Measurements from ENCODE around the gene IL1R2. TPM values are rescaled to one million over a fixed set of nuclear protein-coding genes. Genes with fewer than 3 reads are reported as not detected.

IL1R2 gene
- total RNA-seq, 6 donors from 2014 or later: 24.7 to 84.8 (median 60.0) TPM

- no peaks in the 10 kb centered on the region for H3K27me3 ChIP-seq
- WGBS, 2 donors: 76 to 77% methylated on average over 6 of the region's 6 CpGs
- no peak overlapping the region for H3K4me3 ChIP-seq
- DNase-seq (no peak), ATAC-seq (ENCODE audit: low FRiP score in 2 of 2) (no peak)
- no peaks in the 10 kb centered on the region for H3K9me3 ChIP-seq
- peaks cover 20 to 46% (median 23%) of the 10 kb centered on the region in 4 donors for H3K4me1 ChIP-seq
- peak overlapping the region in 3 of 4 donors; percentile 69 to 86 (median 73) for H3K27ac ChIP-seq
- TF ChIP-seq POLR2A (IDR thresholded peaks at IDR 0.05): peak in 1 of 4 donors; percentile 24
- no peak for TF ChIP-seq EP300 (IDR thresholded peaks at IDR 0.05)
- H3K36me3 ChIP-seq: peaks cover 0 to 3% (median 0%) of the 10 kb centered on the region in 4 donors
Measured at GRCh38 chr2:102025583-102026267, 34.0 kb downstream of the IL1R2 start.

DNA sequence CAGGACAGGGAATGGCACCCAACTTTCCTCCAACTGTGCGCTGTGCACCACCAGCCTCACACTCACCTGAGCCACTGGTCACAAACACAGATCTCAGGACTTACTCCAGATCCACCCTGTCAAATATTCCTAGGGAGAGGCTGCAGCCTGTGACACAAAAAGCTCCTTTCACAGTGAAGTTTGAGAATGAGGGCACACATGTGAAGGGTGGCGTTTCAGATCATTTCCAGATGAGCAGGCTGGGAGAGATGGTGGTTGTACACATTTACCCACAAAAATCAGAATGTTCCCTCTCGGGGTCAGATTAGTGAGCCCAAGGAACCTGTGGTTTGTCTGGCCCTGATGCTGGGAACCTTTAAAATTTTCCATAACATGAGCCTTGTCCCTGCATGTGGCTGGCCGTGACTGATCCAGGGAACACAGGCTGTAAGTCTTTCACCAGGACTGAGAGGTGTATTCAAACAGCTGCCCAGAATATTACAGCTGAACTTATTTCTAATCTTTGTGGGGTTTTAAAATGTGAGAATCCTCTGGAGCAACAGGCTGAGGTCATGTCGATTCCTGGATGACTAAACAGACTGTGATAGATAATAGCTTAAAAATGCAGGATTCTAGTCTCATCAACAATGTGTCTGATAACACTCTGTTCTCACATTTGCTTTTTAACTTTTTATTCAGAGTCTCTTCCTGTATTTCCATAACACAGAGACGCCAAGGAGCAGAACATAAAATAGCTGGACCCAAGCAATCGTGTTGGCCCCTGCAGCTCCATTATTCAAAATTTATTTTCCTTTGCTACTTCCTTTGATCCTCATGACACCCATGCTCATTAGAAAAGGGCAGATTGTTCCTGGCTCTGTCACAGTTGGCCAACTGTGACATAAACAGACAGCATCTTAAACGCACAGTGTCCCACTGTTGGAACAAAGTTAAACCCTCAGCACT is 35.5 kb downstream of the IL1R2 start:
- peak overlapping the region; percentile 57 to 86 (median 74) for H3K27ac ChIP-seq
- no peak for DNase-seq
- TF ChIP-seq EP300 (IDR thresholded peaks at IDR 0.05) (peak in 2 of 4 donors; percentile 2 to 31), POLR2AphosphoS5 (IDR thresholded peaks at IDR 0.05) (peak; percentile 58 to 60), POLR2A (IDR thresholded peaks at IDR 0.05) (no peak)
- TF ChIP-seq, protein P1, sequence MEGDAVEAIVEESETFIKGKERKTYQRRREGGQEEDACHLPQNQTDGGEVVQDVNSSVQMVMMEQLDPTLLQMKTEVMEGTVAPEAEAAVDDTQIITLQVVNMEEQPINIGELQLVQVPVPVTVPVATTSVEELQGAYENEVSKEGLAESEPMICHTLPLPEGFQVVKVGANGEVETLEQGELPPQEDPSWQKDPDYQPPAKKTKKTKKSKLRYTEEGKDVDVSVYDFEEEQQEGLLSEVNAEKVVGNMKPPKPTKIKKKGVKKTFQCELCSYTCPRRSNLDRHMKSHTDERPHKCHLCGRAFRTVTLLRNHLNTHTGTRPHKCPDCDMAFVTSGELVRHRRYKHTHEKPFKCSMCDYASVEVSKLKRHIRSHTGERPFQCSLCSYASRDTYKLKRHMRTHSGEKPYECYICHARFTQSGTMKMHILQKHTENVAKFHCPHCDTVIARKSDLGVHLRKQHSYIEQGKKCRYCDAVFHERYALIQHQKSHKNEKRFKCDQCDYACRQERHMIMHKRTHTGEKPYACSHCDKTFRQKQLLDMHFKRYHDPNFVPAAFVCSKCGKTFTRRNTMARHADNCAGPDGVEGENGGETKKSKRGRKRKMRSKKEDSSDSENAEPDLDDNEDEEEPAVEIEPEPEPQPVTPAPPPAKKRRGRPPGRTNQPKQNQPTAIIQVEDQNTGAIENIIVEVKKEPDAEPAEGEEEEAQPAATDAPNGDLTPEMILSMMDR (IDR thresholded peaks at IDR 0.05): no peak
- H3K9me3 ChIP-seq: no peaks in the 10 kb centered on the region
- ATAC-seq (ENCODE audit: low FRiP score in 2 of 2): peak; percentile 39 to 91
- H3K27me3 ChIP-seq: no peaks in the 10 kb centered on the region
- peaks cover 0 to 3% (median 0%) of the 10 kb centered on the region in 4 donors for H3K36me3 ChIP-seq
- H3K4me3 ChIP-seq: no peak overlapping the region
- peaks cover 18 to 41% (median 22%) of the 10 kb centered on the region in 4 donors for H3K4me1 ChIP-seq
- WGBS, 2 donors: 54 to 67% methylated on average over 6 to 8 of the region's 8 CpGs

DNA sequence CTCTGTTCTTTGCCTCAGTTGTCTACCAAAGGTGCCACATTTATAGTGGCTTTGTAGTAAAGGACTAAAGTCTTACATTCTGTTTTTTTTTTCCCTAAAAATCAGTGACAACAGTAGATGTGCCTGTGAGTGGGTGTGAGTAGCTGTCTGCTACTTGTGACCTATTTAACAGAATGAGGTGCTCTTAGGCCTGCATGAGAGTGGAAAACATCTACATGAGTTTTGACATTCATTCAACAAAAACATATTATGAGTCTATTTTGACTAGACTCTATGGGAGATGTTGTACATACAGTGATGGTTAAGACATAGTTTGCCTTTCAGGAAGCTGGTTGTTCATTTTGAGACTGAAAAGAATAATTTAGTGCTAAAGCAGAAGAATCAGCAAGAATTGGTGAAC is 36.7 kb downstream of the IL1R2 start:
- peaks cover 29 to 51% (median 34%) of the 10 kb centered on the region in 4 donors for H3K4me1 ChIP-seq
- H3K27me3 ChIP-seq: no peaks in the 10 kb centered on the region
- TF ChIP-seq, protein P1 (IDR thresholded peaks at IDR 0.05): no peak
- TF ChIP-seq EP300 (IDR thresholded peaks at IDR 0.05): no peak
- TF ChIP-seq POLR2AphosphoS5 (IDR thresholded peaks at IDR 0.05): no peak
- TF ChIP-seq POLR2A (IDR thresholded peaks at IDR 0.05): no peak
- H3K36me3 ChIP-seq: peaks cover 0 to under 1% (median 0%) of the 10 kb centered on the region in 4 donors
- no peak overlapping the region for H3K4me3 ChIP-seq
- H3K27ac ChIP-seq: peak overlapping the region in 3 of 4 donors; percentile 73 to 86 (median 76)
- no peaks in the 10 kb centered on the region for H3K9me3 ChIP-seq
- no peak for DNase-seq
- ATAC-seq (ENCODE audit: low FRiP score in 2 of 2): no peak

- H3K27ac ChIP-seq: no peak overlapping the region
- WGBS, 2 donors: 81 to 96% methylated on average over 2 of the region's 2 CpGs
- H3K4me3 ChIP-seq: no peak overlapping the region
- no peaks in the 10 kb centered on the region for H3K27me3 ChIP-seq
- H3K4me1 ChIP-seq: peaks cover 37 to 59% (median 43%) of the 10 kb centered on the region in 4 donors
- TF ChIP-seq, protein P1 (IDR thresholded peaks at IDR 0.05): no peak
- TF ChIP-seq EP300 (IDR thresholded peaks at IDR 0.05) (no peak), POLR2AphosphoS5 (IDR thresholded peaks at IDR 0.05) (no peak), POLR2A (IDR thresholded peaks at IDR 0.05) (no peak)
- no peak for ATAC-seq (ENCODE audit: low FRiP score in 2 of 2)
- H3K36me3 ChIP-seq: no peaks in the 10 kb centered on the region
- DNase-seq: no peak
- no peaks in the 10 kb centered on the region for H3K9me3 ChIP-seq
Measured at GRCh38 chr2:102029405-102029804, 37.6 kb downstream of the IL1R2 start.

DNA sequence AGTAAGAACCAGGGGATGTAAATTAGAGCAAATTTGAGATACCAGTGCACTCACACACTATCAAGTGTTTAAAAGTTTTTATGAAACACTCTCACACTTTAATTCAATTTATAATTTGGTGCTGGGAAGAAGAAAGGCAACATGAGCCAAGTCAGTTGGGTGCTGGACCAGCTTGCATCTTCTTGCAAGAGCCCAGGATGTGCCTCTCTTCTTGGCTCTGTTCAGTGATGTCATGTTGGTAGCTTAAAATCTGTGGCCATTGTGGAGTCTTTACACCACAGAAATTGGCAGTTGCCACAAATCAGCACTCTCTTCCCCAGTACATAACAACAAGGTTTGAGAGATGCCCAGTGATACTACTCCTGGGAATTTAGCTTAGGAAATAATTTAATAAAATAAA is 38.2 kb downstream of the IL1R2 start:
- Histone ChIP-seq H3K27me3 (no peaks in the 10 kb centered on the region), H3K36me3 (no peaks in the 10 kb centered on the region), H3K4me1 (peaks cover 37 to 63% (median 48%) of the 10 kb centered on the region in 4 donors), H3K9me3 (no peaks in the 10 kb centered on the region), H3K4me3 (no peak overlapping the region), H3K27ac (no peak overlapping the region)
- no peak for ATAC-seq (ENCODE audit: low FRiP score in 2 of 2)
- TF ChIP-seq POLR2A (IDR thresholded peaks at IDR 0.05) (no peak), POLR2AphosphoS5 (IDR thresholded peaks at IDR 0.05) (no peak), EP300 (IDR thresholded peaks at IDR 0.05) (no peak)
- TF ChIP-seq, protein P1 (IDR thresholded peaks at IDR 0.05): no peak
- no peak for DNase-seq
